ENCODE measurements around the gene TRAP1.

DNA sequence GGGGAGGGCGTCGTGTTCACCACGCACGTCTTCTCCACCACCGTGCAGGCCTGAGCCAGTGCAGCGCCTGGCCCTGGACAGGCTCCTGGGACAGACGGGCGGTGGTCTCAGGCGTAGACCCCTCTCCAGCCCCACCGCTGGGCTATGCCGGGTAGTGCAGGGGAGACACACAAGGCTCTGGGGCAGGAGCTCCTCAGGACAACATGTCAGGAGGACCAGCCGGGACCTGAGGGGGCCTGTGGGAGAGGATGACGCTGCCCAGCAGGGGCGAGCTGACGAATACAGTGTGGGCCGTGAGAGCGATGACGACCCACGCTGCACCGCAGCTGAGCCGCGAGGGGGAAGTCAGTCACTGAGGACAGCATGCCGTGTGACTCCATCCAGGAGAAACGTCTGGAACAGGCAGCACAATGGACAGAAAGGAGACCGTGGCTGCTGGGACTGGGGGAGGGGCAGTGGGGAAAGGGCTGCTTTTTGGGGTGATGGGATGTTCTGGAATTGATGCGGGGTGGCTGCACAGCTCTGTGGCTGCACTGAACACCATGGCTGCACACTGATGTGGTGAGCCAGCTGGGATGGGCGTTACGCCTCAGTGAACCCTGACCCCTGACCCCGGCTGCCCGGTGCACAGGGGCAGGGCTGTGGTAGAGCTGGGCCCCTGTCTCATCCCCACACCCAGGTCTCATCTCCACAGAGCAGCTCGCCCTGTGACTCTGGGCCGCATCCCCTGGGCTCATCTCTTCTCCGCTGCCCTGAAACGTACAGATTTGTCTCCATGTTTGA lies 42.6 kb downstream of the TRAP1 start:
- TF ChIP-seq, protein P1, sequence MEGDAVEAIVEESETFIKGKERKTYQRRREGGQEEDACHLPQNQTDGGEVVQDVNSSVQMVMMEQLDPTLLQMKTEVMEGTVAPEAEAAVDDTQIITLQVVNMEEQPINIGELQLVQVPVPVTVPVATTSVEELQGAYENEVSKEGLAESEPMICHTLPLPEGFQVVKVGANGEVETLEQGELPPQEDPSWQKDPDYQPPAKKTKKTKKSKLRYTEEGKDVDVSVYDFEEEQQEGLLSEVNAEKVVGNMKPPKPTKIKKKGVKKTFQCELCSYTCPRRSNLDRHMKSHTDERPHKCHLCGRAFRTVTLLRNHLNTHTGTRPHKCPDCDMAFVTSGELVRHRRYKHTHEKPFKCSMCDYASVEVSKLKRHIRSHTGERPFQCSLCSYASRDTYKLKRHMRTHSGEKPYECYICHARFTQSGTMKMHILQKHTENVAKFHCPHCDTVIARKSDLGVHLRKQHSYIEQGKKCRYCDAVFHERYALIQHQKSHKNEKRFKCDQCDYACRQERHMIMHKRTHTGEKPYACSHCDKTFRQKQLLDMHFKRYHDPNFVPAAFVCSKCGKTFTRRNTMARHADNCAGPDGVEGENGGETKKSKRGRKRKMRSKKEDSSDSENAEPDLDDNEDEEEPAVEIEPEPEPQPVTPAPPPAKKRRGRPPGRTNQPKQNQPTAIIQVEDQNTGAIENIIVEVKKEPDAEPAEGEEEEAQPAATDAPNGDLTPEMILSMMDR (IDR thresholded peaks at IDR 0.05), result no peak
- no peak for TF ChIP-seq POLR2A (IDR thresholded peaks at IDR 0.05)

Measured in adrenal gland (tissue), 5 donors.